Upper lobe of left lung (tissue), 4 donors: ENCODE data around the gene C10orf67.

Experiments used
- EP300 ChIP-seq, 4 donors: sonication (generic); formaldehyde crosslinking; IDR thresholded peaks; one replicate each; pipeline ENCODE4 v1.5.1; 2017; ENCODE audit warnings: antibody characterized with exemption in 4 of 4, control low read depth in 2 of 4
- POLR2A ChIP-seq, 4 donors: fragments of 450-650 bp; IDR thresholded peaks; one replicate each; pipeline ENCODE4 v1.5.1; 2016 to 2017; ENCODE audit warnings: antibody characterized with exemption in 4 of 4, mild to moderate bottlenecking in 2 of 4
- TF ChIP-seq, protein P1 (sequence below), 6 experiments: fragments of 450-650 bp in 4 of 6; fragments of 200-600 bp in 2 of 6; sonication (generic) in 2 of 6; IDR thresholded peaks; one replicate each; pipeline ENCODE4 v1.5.1; 2016 to 2019; ENCODE audit warnings: antibody characterized with exemption in 6 of 6

- TF ChIP-seq POLR2A (IDR thresholded peaks at IDR 0.05) (no peak), EP300 (IDR thresholded peaks at IDR 0.05) (no peak)
- TF ChIP-seq, protein P1, sequence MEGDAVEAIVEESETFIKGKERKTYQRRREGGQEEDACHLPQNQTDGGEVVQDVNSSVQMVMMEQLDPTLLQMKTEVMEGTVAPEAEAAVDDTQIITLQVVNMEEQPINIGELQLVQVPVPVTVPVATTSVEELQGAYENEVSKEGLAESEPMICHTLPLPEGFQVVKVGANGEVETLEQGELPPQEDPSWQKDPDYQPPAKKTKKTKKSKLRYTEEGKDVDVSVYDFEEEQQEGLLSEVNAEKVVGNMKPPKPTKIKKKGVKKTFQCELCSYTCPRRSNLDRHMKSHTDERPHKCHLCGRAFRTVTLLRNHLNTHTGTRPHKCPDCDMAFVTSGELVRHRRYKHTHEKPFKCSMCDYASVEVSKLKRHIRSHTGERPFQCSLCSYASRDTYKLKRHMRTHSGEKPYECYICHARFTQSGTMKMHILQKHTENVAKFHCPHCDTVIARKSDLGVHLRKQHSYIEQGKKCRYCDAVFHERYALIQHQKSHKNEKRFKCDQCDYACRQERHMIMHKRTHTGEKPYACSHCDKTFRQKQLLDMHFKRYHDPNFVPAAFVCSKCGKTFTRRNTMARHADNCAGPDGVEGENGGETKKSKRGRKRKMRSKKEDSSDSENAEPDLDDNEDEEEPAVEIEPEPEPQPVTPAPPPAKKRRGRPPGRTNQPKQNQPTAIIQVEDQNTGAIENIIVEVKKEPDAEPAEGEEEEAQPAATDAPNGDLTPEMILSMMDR (IDR thresholded peaks at IDR 0.05): no peak
Measured at GRCh38 chr10:23275355-23275754, 69.2 kb downstream of the C10orf67 start.
